MV-4-11 (cell line): ENCODE data around the gene XPO5.
"Not testable (repeated sequence)": the region's sequence is repeated elsewhere in the genome, so short reads cannot be mapped to it uniquely, and the experiment has no call there.

Experiments
- DNase-seq: peaks from one replicate; lab custom pipeline; 2025; lab: John Stamatoyannopoulos, UW

The XPO5 gene

GRCh38 chr6:43584892-43585570, 9.2 kb upstream of the XPO5 start:
- DNase-seq: no peak

GRCh38 chr6:43582911-43583310, 7.1 kb upstream of the XPO5 start:
- no peak for DNase-seq

- DNase-seq: no peak
Measured at GRCh38 chr6:43579171-43579570, 3.3 kb upstream of the XPO5 start.

- no peak for DNase-seq
Measured at GRCh38 chr6:43578748-43579147, 2.9 kb upstream of the XPO5 start.

GRCh38 chr6:43575105-43575771, 600 bp downstream of the XPO5 start:
- DNase-seq: peak; percentile 34

GRCh38 chr6:43572015-43572414, 3.8 kb downstream of the XPO5 start:
- no peak for DNase-seq

GRCh38 chr6:43570876-43571441, 4.9 kb downstream of the XPO5 start:
- peak; percentile 80 for DNase-seq

- DNase-seq: no peak
Measured at GRCh38 chr6:43559328-43559727, 16.5 kb downstream of the XPO5 start.

- not testable (repeated sequence) for DNase-seq
Measured at GRCh38 chr6:43557620-43558019, 18.2 kb downstream of the XPO5 start.

- peak; percentile 79 for DNase-seq
Measured at GRCh38 chr6:43547222-43547621, 28.6 kb downstream of the XPO5 start.

GRCh38 chr6:43544461-43544860, 31.4 kb downstream of the XPO5 start:
- DNase-seq: no peak

- no peak for DNase-seq
Measured at GRCh38 chr6:43541774-43542471, 33.9 kb downstream of the XPO5 start.

GRCh38 chr6:43540507-43540906, 35.3 kb downstream of the XPO5 start:
- no peak for DNase-seq

- DNase-seq: not testable (repeated sequence)
Measured at GRCh38 chr6:43539409-43539808, 36.4 kb downstream of the XPO5 start.

GRCh38 chr6:43538986-43539385, 36.9 kb downstream of the XPO5 start:
- DNase-seq: not testable (repeated sequence)

- no peak for DNase-seq
Measured at GRCh38 chr6:43532201-43532600, 43.6 kb downstream of the XPO5 start.

GRCh38 chr6:43524483-43524961, 51.3 kb downstream of the XPO5 start:
- no peak for DNase-seq

- DNase-seq: no peak
Measured at GRCh38 chr6:43523284-43523683, 52.6 kb downstream of the XPO5 start.

- no peak for DNase-seq
Measured at GRCh38 chr6:43522547-43523261, 53.1 kb downstream of the XPO5 start.

- DNase-seq: no peak
Measured at GRCh38 chr6:43521836-43522235, 54.0 kb downstream of the XPO5 start.

- no peak for DNase-seq
Measured at GRCh38 chr6:43520097-43520496, 55.7 kb downstream of the XPO5 start.
